H9 (cell line): ENCODE results near the gene TMEM129. TPM values are rescaled to one million over a fixed set of nuclear protein-coding genes. Genes with fewer than 3 reads are reported as not detected.

Source experiments
- DNase-seq: peaks from one replicate; pipeline ENCODE4 v3.0.0-alpha.2; 2017
- H2AFZ ChIP-seq: one replicate; pipeline ENCODE4 v1.6.1; 2013; ENCODE audit warnings: mild to moderate bottlenecking, low read length, control low read depth, moderate library complexity
- H2AK5ac ChIP-seq: 2 replicates; pipeline ENCODE4 v1.6.1; 2013; ENCODE audit warnings: low read length, control low read depth, mixed read lengths; ENCODE audit not compliant: insufficient read length
- H2BK120ac ChIP-seq: one replicate; pipeline ENCODE4 v1.6.1; 2013; ENCODE audit warnings: low read depth, mild to moderate bottlenecking, low read length, control low read depth, inconsistent platforms; ENCODE audit not compliant: poor library complexity, severe bottlenecking
- H2BK12ac ChIP-seq: 2 replicates; pipeline ENCODE4 v1.6.1; 2013; ENCODE audit warnings: low read length, control low read depth, mixed read lengths, low read depth; ENCODE audit not compliant: insufficient read length
- H2BK15ac ChIP-seq: 2 replicates; pipeline ENCODE4 v1.6.1; 2013; ENCODE audit warnings: low read depth, low read length, control low read depth
- H2BK20ac ChIP-seq: one replicate; pipeline ENCODE4 v1.6.1; 2013; ENCODE audit warnings: low read depth, mild to moderate bottlenecking, low read length, control low read depth, inconsistent platforms; ENCODE audit not compliant: poor library complexity, severe bottlenecking
- H2BK5ac ChIP-seq: 2 replicates; pipeline ENCODE4 v1.6.1; 2013; ENCODE audit warnings: low read length, control low read depth, mixed read lengths; ENCODE audit not compliant: insufficient read length
- H3K14ac ChIP-seq: 2 replicates; pipeline ENCODE4 v1.6.1; 2013; ENCODE audit warnings: low read length, control low read depth; ENCODE audit not compliant: insufficient read depth
- H3K18ac ChIP-seq: 2 replicates; pipeline ENCODE4 v1.6.1; 2013; ENCODE audit warnings: low read depth, mild to moderate bottlenecking, mixed read lengths, low read length, control low read depth; ENCODE audit not compliant: insufficient read length
- H3K23ac ChIP-seq: 2 replicates; pipeline ENCODE4 v1.6.1; 2013; ENCODE audit warnings: low read length, control low read depth, mixed read lengths, low read depth; ENCODE audit not compliant: insufficient read length
- H3K23me2 ChIP-seq: 2 replicates; pipeline ENCODE4 v1.6.1; 2013; ENCODE audit warnings: low read depth, mild to moderate bottlenecking, mixed read lengths, low read length, control low read depth; ENCODE audit not compliant: insufficient read length, poor library complexity, severe bottlenecking
- H3K27ac ChIP-seq: 2 replicates; pipeline ENCODE4 v1.5.1; 2013; ENCODE audit warnings: low read length, control low read depth, mixed read lengths, low read depth; ENCODE audit not compliant: insufficient read length
- H3K27me3 ChIP-seq: 2 replicates; pipeline ENCODE4 v1.6.1; 2013; ENCODE audit warnings: low read length, control low read depth, inconsistent platforms; ENCODE audit not compliant: insufficient read depth
- H3K4ac ChIP-seq: 2 replicates; pipeline ENCODE4 v1.6.1; 2013; ENCODE audit warnings: low read depth, mild to moderate bottlenecking, control low read depth, inconsistent platforms, low read length, moderate library complexity
- H3K4me1 ChIP-seq: 2 replicates; pipeline ENCODE4 v1.6.1; 2013; ENCODE audit warnings: low read length, control low read depth, inconsistent platforms; ENCODE audit not compliant: insufficient read depth
- H3K4me2 ChIP-seq: 2 replicates; pipeline ENCODE4 v1.6.1; 2013; ENCODE audit warnings: low read length, control low read depth, mixed read lengths; ENCODE audit not compliant: insufficient read length, insufficient read depth
- H3K56ac ChIP-seq: 2 replicates; pipeline ENCODE4 v1.6.1; 2013; ENCODE audit warnings: low read depth, mild to moderate bottlenecking, mixed read lengths, low read length, control low read depth; ENCODE audit not compliant: insufficient read length
- H3K79me1 ChIP-seq: 2 replicates; pipeline ENCODE4 v1.6.1; 2013; ENCODE audit warnings: low read depth, mild to moderate bottlenecking, moderate library complexity, low read length, control low read depth, inconsistent platforms; ENCODE audit not compliant: insufficient read depth, poor library complexity, severe bottlenecking
- H3K79me2 ChIP-seq: 2 replicates; pipeline ENCODE4 v1.6.1; 2013; ENCODE audit warnings: low read length, control low read depth, inconsistent platforms; ENCODE audit not compliant: insufficient read depth
- H3K9ac ChIP-seq: 2 replicates; pipeline ENCODE4 v1.6.1; 2013; ENCODE audit warnings: low read length, control low read depth, mixed read lengths; ENCODE audit not compliant: insufficient read length; ENCODE audit errors: extremely low read depth
- H3K9me3 ChIP-seq: one replicate; pipeline ENCODE4 v1.6.1; 2013; ENCODE audit warnings: low read depth, low read length, inconsistent platforms; ENCODE audit not compliant: control insufficient read depth
- H3T11ph ChIP-seq: one replicate; pipeline ENCODE4 v1.6.1; 2013; ENCODE audit warnings: mild to moderate bottlenecking, low read length, control low read depth, inconsistent platforms
- H4K20me1 ChIP-seq: one replicate; pipeline ENCODE4 v1.6.1; 2013; ENCODE audit not compliant: control insufficient read depth, insufficient read length, insufficient read depth
- H4K5ac ChIP-seq: 2 replicates; pipeline ENCODE4 v1.6.1; 2013; ENCODE audit warnings: low read depth, mild to moderate bottlenecking, mixed read lengths, low read length, control low read depth; ENCODE audit not compliant: insufficient read length
- H4K8ac ChIP-seq: replicated peaks from 2 replicates; pipeline ENCODE4 v1.6.1; 2013; ENCODE audit warnings: low read length, control low read depth, mixed read lengths, low read depth; ENCODE audit not compliant: insufficient read length
- H4K91ac ChIP-seq: 2 replicates; pipeline ENCODE4 v1.6.1; 2013; ENCODE audit warnings: low read depth, mild to moderate bottlenecking, moderate library complexity, mixed read lengths, low read length, control low read depth; ENCODE audit not compliant: insufficient read length
- H3K27ac Mint-ChIP-seq, 3 experiments: 2 replicates in 2 of 3; 3 replicates in 1 of 3; pipeline ENCODE4 v1.8.0; 2020 to 2021; ENCODE audit warnings: mixed read lengths in 3 of 3, mild to moderate bottlenecking in 1 of 3, moderate library complexity in 1 of 3
- H3K27me3 Mint-ChIP-seq: 2 replicates; pipeline ENCODE4 v1.8.0; 2021; ENCODE audit warnings: low read depth, mild to moderate bottlenecking, moderate library complexity, mixed read lengths
- H3K36me3 Mint-ChIP-seq, 3 experiments: 2 replicates in 2 of 3; 3 replicates in 1 of 3; pipeline ENCODE4 v1.8.0; 2020 to 2021; ENCODE audit warnings: low read depth in 3 of 3, mixed read lengths in 3 of 3; ENCODE audit not compliant: insufficient read depth in 1 of 3
- H3K4me1 Mint-ChIP-seq, 2 experiments: 2 replicates each; pipeline ENCODE4 v1.8.0; 2020; ENCODE audit warnings: mixed read lengths in 2 of 2
- H3K4me3 Mint-ChIP-seq, 2 experiments: 2 replicates in 1 of 2; 3 replicates in 1 of 2; pipeline ENCODE4 v1.8.0; 2020 to 2021; ENCODE audit warnings: mild to moderate bottlenecking in 2 of 2, mixed read lengths in 2 of 2, moderate library complexity in 1 of 2
- H3K9me3 Mint-ChIP-seq, 2 experiments: 2 replicates in 1 of 2; 3 replicates in 1 of 2; pipeline ENCODE4 v1.8.0; 2020; ENCODE audit warnings: mild to moderate bottlenecking in 2 of 2, mixed read lengths in 2 of 2, moderate library complexity in 1 of 2
- WGBS: extraction: QIAGEN DNeasy Blood & Tissue Kit; methylation state at CpG from one replicate; pipeline ENCODE4 v1.1.7; 2013; ENCODE audit warnings: missing lambda C conversion rate, low lambda C conversion rate, mixed read lengths; ENCODE audit not compliant: insufficient read length; ENCODE audit errors: extremely low coverage; 5-methylcytosine and 5-hydroxymethylcytosine counted together
- total RNA-seq: library from RNA; stranded (reverse); gene quantifications from 2 replicates; pipeline ENCODE4 v1.2.1, GENCODE V29; 2021
- TF ChIP-seq, protein P1 (sequence below): fragments of 200-600 bp; sonication (generic); conservative IDR thresholded peaks from 3 replicates; pipeline ENCODE4 v1.8.0; 2021; ENCODE audit warnings: antibody characterized with exemption, mild to moderate bottlenecking

TMEM129 gene
- total RNA-seq, 1 experiment from 2014 or later = 27.3 TPM

- H3K4ac ChIP-seq = no peak overlapping the region
- Mint-ChIP-seq H3K4me1 (0 out of 4 replicates have a peak, but pooled peaks cover 0 to 3% of the 10 kb centered on the region in 2 experiments), H3K4me3 (no peak overlapping the region), H3K27ac (no peak overlapping the region), H3K36me3 (peaks cover 69 to 96% (median 94%) of the 10 kb centered on the region in 3 experiments), H3K27me3 (no peaks in the 10 kb centered on the region), H3K9me3 (peaks cover 7 to 9% of the 10 kb centered on the region in 2 experiments; a peak in 4 of 5 replicates)
- no peak overlapping the region for H2BK5ac ChIP-seq
- TF ChIP-seq, protein P1, sequence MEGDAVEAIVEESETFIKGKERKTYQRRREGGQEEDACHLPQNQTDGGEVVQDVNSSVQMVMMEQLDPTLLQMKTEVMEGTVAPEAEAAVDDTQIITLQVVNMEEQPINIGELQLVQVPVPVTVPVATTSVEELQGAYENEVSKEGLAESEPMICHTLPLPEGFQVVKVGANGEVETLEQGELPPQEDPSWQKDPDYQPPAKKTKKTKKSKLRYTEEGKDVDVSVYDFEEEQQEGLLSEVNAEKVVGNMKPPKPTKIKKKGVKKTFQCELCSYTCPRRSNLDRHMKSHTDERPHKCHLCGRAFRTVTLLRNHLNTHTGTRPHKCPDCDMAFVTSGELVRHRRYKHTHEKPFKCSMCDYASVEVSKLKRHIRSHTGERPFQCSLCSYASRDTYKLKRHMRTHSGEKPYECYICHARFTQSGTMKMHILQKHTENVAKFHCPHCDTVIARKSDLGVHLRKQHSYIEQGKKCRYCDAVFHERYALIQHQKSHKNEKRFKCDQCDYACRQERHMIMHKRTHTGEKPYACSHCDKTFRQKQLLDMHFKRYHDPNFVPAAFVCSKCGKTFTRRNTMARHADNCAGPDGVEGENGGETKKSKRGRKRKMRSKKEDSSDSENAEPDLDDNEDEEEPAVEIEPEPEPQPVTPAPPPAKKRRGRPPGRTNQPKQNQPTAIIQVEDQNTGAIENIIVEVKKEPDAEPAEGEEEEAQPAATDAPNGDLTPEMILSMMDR = no peak
- DNase-seq = no peak
- no peak overlapping the region for H3K14ac ChIP-seq
- no peak overlapping the region for H3K23ac ChIP-seq
- H3K4me1 ChIP-seq = no peaks in the 10 kb centered on the region
- no peak overlapping the region for H4K8ac ChIP-seq
- H2BK15ac ChIP-seq = no peak overlapping the region
- H3T11ph ChIP-seq = no peak overlapping the region
- no peak overlapping the region for H2AK5ac ChIP-seq
- no peak overlapping the region for H3K4me2 ChIP-seq
- H3K23me2 ChIP-seq = no peaks in the 10 kb centered on the region
- no CpG with 5 or more reads among the region's 10 CpGs for WGBS
- no peak overlapping the region for H2BK12ac ChIP-seq
- no peak overlapping the region for H3K18ac ChIP-seq
- no peaks in the 10 kb centered on the region for H3K79me1 ChIP-seq
- H3K27me3 ChIP-seq = no peaks in the 10 kb centered on the region
- H2AFZ ChIP-seq = no peak overlapping the region
- H4K5ac ChIP-seq = no peak overlapping the region
- no peak overlapping the region for H3K56ac ChIP-seq
- H2BK120ac ChIP-seq = no peak overlapping the region
- no peak overlapping the region for H3K9ac ChIP-seq
- peaks cover 5% of the 10 kb centered on the region for H4K20me1 ChIP-seq
- H3K79me2 ChIP-seq = peaks cover 2% of the 10 kb centered on the region; the same call in 1 of the 2 replicates
- H2BK20ac ChIP-seq = no peak overlapping the region
- H3K9me3 ChIP-seq = peaks cover 5% of the 10 kb centered on the region
- H3K27ac ChIP-seq = no peak overlapping the region
- H4K91ac ChIP-seq = no peak overlapping the region
Measured at GRCh38 chr4:1732911-1733310, 11.8 kb upstream of the TMEM129 start.
